Measurements from ENCODE around the gene POC1A. TPM values are rescaled to one million over a fixed set of nuclear protein-coding genes. Genes with fewer than 3 reads are reported as not detected.

The POC1A gene
- total RNA-seq, 2 experiments from 2014 or later = 0.22 to 0.39 TPM

DNA sequence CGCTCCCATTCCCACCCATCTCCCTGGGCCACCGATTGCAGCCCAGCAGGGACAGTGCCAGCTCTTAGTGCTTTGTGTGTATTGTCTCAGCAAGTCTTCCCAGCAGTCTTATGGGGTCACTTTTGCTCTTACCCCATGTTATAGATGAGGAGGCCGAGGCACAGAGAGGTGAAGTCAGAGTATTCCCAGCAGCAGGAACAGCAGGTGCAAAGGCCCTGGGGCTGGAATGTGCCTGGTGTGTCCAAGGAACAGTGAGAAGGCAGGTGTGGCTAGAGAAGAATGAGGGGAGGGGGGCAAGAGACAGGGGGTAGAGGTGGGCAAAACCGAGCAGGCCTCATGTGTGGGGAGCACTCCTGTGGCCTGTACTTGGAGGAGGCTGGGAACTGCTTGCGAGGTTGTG is 85.1 kb downstream of the POC1A start:
- no peaks in the 10 kb centered on the region for H3K9me3 ChIP-seq (ENCODE audit: control insufficient read depth in 1 of 2, insufficient read depth in 1 of 2, low read length in 2 of 2)
- TF ChIP-seq, protein P1, sequence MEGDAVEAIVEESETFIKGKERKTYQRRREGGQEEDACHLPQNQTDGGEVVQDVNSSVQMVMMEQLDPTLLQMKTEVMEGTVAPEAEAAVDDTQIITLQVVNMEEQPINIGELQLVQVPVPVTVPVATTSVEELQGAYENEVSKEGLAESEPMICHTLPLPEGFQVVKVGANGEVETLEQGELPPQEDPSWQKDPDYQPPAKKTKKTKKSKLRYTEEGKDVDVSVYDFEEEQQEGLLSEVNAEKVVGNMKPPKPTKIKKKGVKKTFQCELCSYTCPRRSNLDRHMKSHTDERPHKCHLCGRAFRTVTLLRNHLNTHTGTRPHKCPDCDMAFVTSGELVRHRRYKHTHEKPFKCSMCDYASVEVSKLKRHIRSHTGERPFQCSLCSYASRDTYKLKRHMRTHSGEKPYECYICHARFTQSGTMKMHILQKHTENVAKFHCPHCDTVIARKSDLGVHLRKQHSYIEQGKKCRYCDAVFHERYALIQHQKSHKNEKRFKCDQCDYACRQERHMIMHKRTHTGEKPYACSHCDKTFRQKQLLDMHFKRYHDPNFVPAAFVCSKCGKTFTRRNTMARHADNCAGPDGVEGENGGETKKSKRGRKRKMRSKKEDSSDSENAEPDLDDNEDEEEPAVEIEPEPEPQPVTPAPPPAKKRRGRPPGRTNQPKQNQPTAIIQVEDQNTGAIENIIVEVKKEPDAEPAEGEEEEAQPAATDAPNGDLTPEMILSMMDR (IDR thresholded peaks at IDR 0.05) = no peak
- ATAC-seq (ENCODE audit: poor library complexity) = no peak
- no peak overlapping the region for H3K4me3 Mint-ChIP-seq
- no peak overlapping the region for H3K27ac ChIP-seq (ENCODE audit: low read depth in 1 of 2, low read length in 2 of 2)
- no peaks in the 10 kb centered on the region for H3K27me3 Mint-ChIP-seq
- no peak for DNase-seq
- no peaks in the 10 kb centered on the region for H3K27me3 ChIP-seq (ENCODE audit: control insufficient read depth in 1 of 2, insufficient read depth in 2 of 2, low read length in 2 of 2)
- no peaks in the 10 kb centered on the region for H3K36me3 ChIP-seq (ENCODE audit: insufficient read depth, low read length)
- H3K4me1 Mint-ChIP-seq (ENCODE audit: low read depth) = no peaks in the 10 kb centered on the region
- no peak overlapping the region for H3K4me3 ChIP-seq (ENCODE audit: low read length)
- H3K4me1 ChIP-seq (ENCODE audit: insufficient read depth, low read length) = peaks cover 8% of the 10 kb centered on the region
- POLR2A ChIA-PET = no interaction called here
- no peaks in the 10 kb centered on the region for H3K36me3 Mint-ChIP-seq (ENCODE audit: low read depth)
- H3K9me3 Mint-ChIP-seq = no peaks in the 10 kb centered on the region
- CTCF ChIA-PET = no interaction called here
- intact Hi-C loops (cut with DNase I, micrococcal nuclease) = no loop called here
- no peak overlapping the region for H3K27ac Mint-ChIP-seq

DNA sequence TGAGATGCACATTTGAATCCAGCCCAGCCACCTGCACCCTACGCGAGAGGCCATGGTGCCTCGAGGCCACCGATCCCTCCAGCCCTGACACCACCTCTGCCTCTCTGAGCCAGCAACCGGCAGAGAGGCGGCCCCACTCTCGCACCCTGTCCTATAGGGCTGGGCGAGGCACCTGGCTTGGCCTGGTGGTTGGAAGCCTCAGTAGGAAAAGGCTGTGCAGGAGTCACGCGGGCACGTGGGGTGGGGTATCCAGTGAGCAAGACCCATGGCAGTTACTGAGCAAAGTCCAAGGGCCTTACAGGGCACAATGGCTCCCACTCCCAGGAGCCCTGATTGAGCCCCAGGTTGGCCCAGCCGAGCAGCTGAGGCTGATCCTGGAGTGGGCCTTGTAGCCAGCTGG is 85.5 kb downstream of the POC1A start:
- no peak overlapping the region for H3K4me3 ChIP-seq (ENCODE audit: low read length)
- DNase-seq = no peak
- TF ChIP-seq, protein P1 (IDR thresholded peaks at IDR 0.05) = no peak
- Mint-ChIP-seq H3K27ac (no peak overlapping the region), H3K4me1 (ENCODE audit: low read depth) (no peaks in the 10 kb centered on the region), H3K27me3 (no peaks in the 10 kb centered on the region), H3K9me3 (no peaks in the 10 kb centered on the region), H3K36me3 (ENCODE audit: low read depth) (no peaks in the 10 kb centered on the region), H3K4me3 (no peak overlapping the region)
- no peaks in the 10 kb centered on the region for H3K36me3 ChIP-seq (ENCODE audit: insufficient read depth, low read length)
- no peaks in the 10 kb centered on the region for H3K27me3 ChIP-seq (ENCODE audit: control insufficient read depth in 1 of 2, insufficient read depth in 2 of 2, low read length in 2 of 2)
- H3K4me1 ChIP-seq (ENCODE audit: insufficient read depth, low read length) = peaks cover 8% of the 10 kb centered on the region
- ChIA-PET POLR2A (no interaction called here), CTCF (no interaction called here)
- H3K27ac ChIP-seq (ENCODE audit: low read depth in 1 of 2, low read length in 2 of 2) = no peak overlapping the region
- ATAC-seq (ENCODE audit: poor library complexity) = no peak
- intact Hi-C loops (cut with DNase I, micrococcal nuclease) = no loop called here
- H3K9me3 ChIP-seq (ENCODE audit: control insufficient read depth in 1 of 2, insufficient read depth in 1 of 2, low read length in 2 of 2) = no peaks in the 10 kb centered on the region

DNA sequence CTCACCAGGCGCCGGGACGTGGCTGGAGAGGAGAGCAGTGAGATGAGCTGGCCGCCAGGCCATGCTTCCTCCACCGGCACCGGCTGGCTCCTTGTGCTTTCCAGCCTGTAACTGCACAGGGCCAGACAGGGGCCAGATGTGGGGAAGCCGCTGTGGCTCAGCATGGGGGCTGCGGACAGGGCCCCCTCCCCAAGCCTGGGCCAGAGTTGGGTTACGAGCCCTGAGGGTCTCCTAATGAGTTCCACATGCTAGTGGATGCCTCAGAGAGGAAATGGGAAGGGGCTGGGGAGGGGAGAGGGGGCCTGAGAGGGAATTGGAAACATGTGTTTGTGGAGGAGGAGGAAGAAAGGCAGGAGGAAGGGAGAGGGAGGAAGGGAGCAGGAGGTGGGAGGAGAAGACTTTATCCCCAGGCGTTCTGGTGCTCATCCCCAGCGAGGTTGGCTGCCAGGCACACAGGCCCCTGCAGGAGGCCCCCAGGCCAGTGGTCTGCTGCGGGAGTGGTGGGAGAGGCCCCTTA is 86.1 kb downstream of the POC1A start:
- H3K27ac ChIP-seq (ENCODE audit: low read depth in 1 of 2, low read length in 2 of 2) = no peak overlapping the region
- no peak overlapping the region for H3K4me3 ChIP-seq (ENCODE audit: low read length)
- Mint-ChIP-seq H3K4me3 (no peak overlapping the region), H3K4me1 (ENCODE audit: low read depth) (no peaks in the 10 kb centered on the region), H3K27ac (no peak overlapping the region), H3K9me3 (no peaks in the 10 kb centered on the region), H3K36me3 (ENCODE audit: low read depth) (no peaks in the 10 kb centered on the region), H3K27me3 (no peaks in the 10 kb centered on the region)
- CTCF ChIA-PET = no interaction called here
- H3K9me3 ChIP-seq (ENCODE audit: control insufficient read depth in 1 of 2, insufficient read depth in 1 of 2, low read length in 2 of 2) = no peaks in the 10 kb centered on the region
- POLR2A ChIA-PET = no interaction called here
- DNase-seq (no peak), ATAC-seq (ENCODE audit: poor library complexity) (no peak)
- H3K36me3 ChIP-seq (ENCODE audit: insufficient read depth, low read length) = no peaks in the 10 kb centered on the region
- TF ChIP-seq, protein P1 (IDR thresholded peaks at IDR 0.05) = no peak
- intact Hi-C loops (cut with DNase I, micrococcal nuclease) = no loop called here
- H3K27me3 ChIP-seq (ENCODE audit: control insufficient read depth in 1 of 2, insufficient read depth in 2 of 2, low read length in 2 of 2) = no peaks in the 10 kb centered on the region
- H3K4me1 ChIP-seq (ENCODE audit: insufficient read depth, low read length) = peaks cover 8% of the 10 kb centered on the region

All from CD4-positive, alpha-beta T cell (primary cell).